ENCODE data around the gene ATG16L2.

DNA sequence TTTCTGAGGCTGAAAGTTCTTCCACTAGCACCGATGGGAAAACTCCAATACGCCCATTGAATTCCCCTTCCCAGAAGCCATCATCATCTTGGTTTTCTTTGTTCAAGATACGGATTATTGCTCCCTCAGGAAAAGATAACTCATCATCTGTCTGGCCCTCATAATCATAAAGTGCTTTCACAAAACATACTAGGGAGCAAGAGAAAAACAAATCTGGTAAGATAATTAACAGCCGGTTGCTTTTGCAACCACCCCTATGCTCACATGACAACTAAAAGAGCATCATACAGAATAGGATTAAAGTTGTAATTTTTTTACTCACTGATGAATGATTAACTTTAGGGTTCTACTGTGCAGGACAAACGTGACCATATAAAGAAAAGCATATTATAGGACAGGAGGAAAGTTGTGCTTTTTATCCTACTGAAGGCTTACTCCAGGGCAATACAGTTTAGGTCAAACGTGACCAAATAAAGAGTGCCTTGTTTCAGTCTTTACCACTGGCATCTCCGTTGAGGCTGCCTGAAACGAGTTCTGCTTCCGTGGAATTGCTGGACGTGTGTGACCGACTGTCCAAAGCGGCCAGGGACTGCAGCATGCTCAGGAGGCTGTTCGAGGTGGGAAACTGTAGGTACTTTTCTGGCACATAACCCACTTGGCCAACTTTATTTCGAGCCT lies 28.6 kb downstream of the ATG16L2 start:
- no peak for TF ChIP-seq EZH2 (IDR thresholded peaks at IDR 0.05; ENCODE audit: low read length, unreplicated experiment)
- TF ChIP-seq, protein P1, sequence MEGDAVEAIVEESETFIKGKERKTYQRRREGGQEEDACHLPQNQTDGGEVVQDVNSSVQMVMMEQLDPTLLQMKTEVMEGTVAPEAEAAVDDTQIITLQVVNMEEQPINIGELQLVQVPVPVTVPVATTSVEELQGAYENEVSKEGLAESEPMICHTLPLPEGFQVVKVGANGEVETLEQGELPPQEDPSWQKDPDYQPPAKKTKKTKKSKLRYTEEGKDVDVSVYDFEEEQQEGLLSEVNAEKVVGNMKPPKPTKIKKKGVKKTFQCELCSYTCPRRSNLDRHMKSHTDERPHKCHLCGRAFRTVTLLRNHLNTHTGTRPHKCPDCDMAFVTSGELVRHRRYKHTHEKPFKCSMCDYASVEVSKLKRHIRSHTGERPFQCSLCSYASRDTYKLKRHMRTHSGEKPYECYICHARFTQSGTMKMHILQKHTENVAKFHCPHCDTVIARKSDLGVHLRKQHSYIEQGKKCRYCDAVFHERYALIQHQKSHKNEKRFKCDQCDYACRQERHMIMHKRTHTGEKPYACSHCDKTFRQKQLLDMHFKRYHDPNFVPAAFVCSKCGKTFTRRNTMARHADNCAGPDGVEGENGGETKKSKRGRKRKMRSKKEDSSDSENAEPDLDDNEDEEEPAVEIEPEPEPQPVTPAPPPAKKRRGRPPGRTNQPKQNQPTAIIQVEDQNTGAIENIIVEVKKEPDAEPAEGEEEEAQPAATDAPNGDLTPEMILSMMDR (conservative IDR thresholded peaks at IDR 0.05; ENCODE audit: low read depth, low read length), result no peak
